WTC11 (cell line): Measurements from ENCODE around the gene ZDHHC16. TPM values are rescaled to one million over a fixed set of nuclear protein-coding genes. Genes with fewer than 3 reads are reported as not detected.

Experiments used
- ATAC-seq: fragments of 200-7000 bp; cut with Tn5 transposase; 2 replicates; pipeline ENCODE4 v1.10.0; 2021; ENCODE audit warnings: mild to moderate bottlenecking, moderate library complexity
- CTCF ChIA-PET: fragments of 300-600 bp; sonication (Branson Sonifier 250); formaldehyde crosslinking; loops from one replicate; lab custom pipeline; 2021; ENCODE audit warnings: antibody characterized with exemption; lab: Charles Lee
- POLR2A ChIA-PET: fragments of 350-600 bp; sonication (Branson Sonifier 250); formaldehyde crosslinking; loops from one replicate; lab custom pipeline; 2021; ENCODE audit warnings: antibody characterized with exemption; lab: Charles Lee
- DNase-seq: peaks from one replicate; pipeline ENCODE4 v3.0.0; 2021; ENCODE audit warnings: low spot score
- H3K27ac Mint-ChIP-seq: 2 replicates; pipeline ENCODE4 v1.8.0; 2021; ENCODE audit warnings: mixed read lengths
- H3K27me3 Mint-ChIP-seq: 2 replicates; pipeline ENCODE4 v1.8.0; 2021; ENCODE audit warnings: low read depth, mild to moderate bottlenecking, moderate library complexity, mixed read lengths
- H3K36me3 Mint-ChIP-seq: 2 replicates; pipeline ENCODE4 v1.8.0; 2021; ENCODE audit warnings: mixed read lengths
- H3K4me1 Mint-ChIP-seq: 2 replicates; pipeline ENCODE4 v1.8.0; 2022; ENCODE audit warnings: mixed read lengths
- H3K4me3 Mint-ChIP-seq: 2 replicates; pipeline ENCODE4 v1.8.0; 2021; ENCODE audit warnings: mild to moderate bottlenecking, moderate library complexity, mixed read lengths
- H3K9me3 Mint-ChIP-seq: 2 replicates; pipeline ENCODE4 v1.8.0; 2021; ENCODE audit warnings: mixed read lengths
- ATF1 ChIP-seq: sonication (generic); formaldehyde crosslinking; IDR thresholded peaks from 2 replicates; pipeline ENCODE4 v1.8.1; 2023; ENCODE audit warnings: mild to moderate bottlenecking, moderate library complexity, missing genetic modification reagents
- ELF4 ChIP-seq: sonication (generic); formaldehyde crosslinking; IDR thresholded peaks from 2 replicates; pipeline ENCODE4 v1.8.1; 2022; ENCODE audit warnings: low read depth, mild to moderate bottlenecking, moderate library complexity, missing genetic modification reagents
- FOXK1 ChIP-seq: sonication (generic); formaldehyde crosslinking; IDR thresholded peaks from 2 replicates; pipeline ENCODE4 v1.8.0; 2022; ENCODE audit warnings: mild to moderate bottlenecking, moderate library complexity, missing genetic modification reagents
- NFYB ChIP-seq: sonication (generic); formaldehyde crosslinking; conservative IDR thresholded peaks from 2 replicates; pipeline ENCODE4 v1.8.0; 2022; ENCODE audit warnings: low read depth, missing genetic modification reagents
- NR1H2 ChIP-seq: sonication (generic); formaldehyde crosslinking; IDR thresholded peaks from 2 replicates; pipeline ENCODE4 v1.9.0; 2021; ENCODE audit warnings: mild to moderate bottlenecking, moderate library complexity, missing genetic modification reagents
- OVOL2 ChIP-seq: fragments of 250-450 bp; sonication (Bioruptor Pico); IDR thresholded peaks from 2 replicates; pipeline ENCODE4 v1.9.0; 2021; ENCODE audit warnings: mild to moderate bottlenecking, borderline replicate concordance
- TCF7 ChIP-seq: sonication (generic); formaldehyde crosslinking; IDR thresholded peaks from 2 replicates; pipeline ENCODE4 v1.8.0; 2022; ENCODE audit warnings: mild to moderate bottlenecking, low read depth, missing genetic modification reagents, moderate library complexity
- ZNF219 ChIP-seq: sonication (generic); formaldehyde crosslinking; IDR thresholded peaks from 2 replicates; pipeline ENCODE4 v1.8.0; 2023; ENCODE audit warnings: missing genetic modification reagents, mild to moderate bottlenecking, borderline replicate concordance
- ZNF263 ChIP-seq: sonication (generic); formaldehyde crosslinking; IDR thresholded peaks from 2 replicates; pipeline ENCODE4 v1.8.1; 2022; ENCODE audit warnings: low read depth, mild to moderate bottlenecking, moderate library complexity, missing genetic modification reagents
- ZNF423 ChIP-seq: fragments of 250-450 bp; sonication (Bioruptor Pico); IDR thresholded peaks from 2 replicates; pipeline ENCODE4 v2.1.2; 2022; ENCODE audit warnings: mild to moderate bottlenecking, moderate library complexity
- ZNF671 ChIP-seq: fragments of 250-450 bp; sonication (Bioruptor Pico); IDR thresholded peaks from 2 replicates; pipeline ENCODE4 v1.8.0; 2021; ENCODE audit warnings: mild to moderate bottlenecking
- total RNA-seq: library from RNA; stranded (reverse); gene quantifications from 3 replicates; pipeline ENCODE4 v1.2.3, GENCODE V29; 2021
- TF ChIP-seq, protein P1 (sequence below): fragments of 250-450 bp; sonication (Bioruptor Pico); conservative IDR thresholded peaks from 2 replicates; pipeline ENCODE4 v1.9.0; 2021; ENCODE audit warnings: mild to moderate bottlenecking
- TF ChIP-seq, protein P2 (sequence below): sonication (generic); formaldehyde crosslinking; IDR thresholded peaks from 2 replicates; pipeline ENCODE4 v1.8.0; 2022; ENCODE audit warnings: mild to moderate bottlenecking, missing genetic modification reagents
- TF ChIP-seq, protein P3 (sequence below): fragments of 250-450 bp; sonication (Bioruptor Pico); IDR thresholded peaks from 2 replicates; pipeline ENCODE4 v1.9.0; 2021; ENCODE audit warnings: mild to moderate bottlenecking
- TF ChIP-seq, protein P4 (sequence below): fragments of 250-450 bp; sonication (Bioruptor Pico); IDR thresholded peaks from 2 replicates; pipeline ENCODE4 v1.9.0; 2021; ENCODE audit warnings: moderate library complexity, mild to moderate bottlenecking, inconsistent platforms, borderline replicate concordance
- TF ChIP-seq, protein P5 (sequence below): sonication (generic); formaldehyde crosslinking; IDR thresholded peaks from 2 replicates; pipeline ENCODE4 v1.8.1; 2022; ENCODE audit warnings: mild to moderate bottlenecking, missing genetic modification reagents, moderate library complexity, borderline replicate concordance

ZDHHC16 gene
- total RNA-seq, 1 experiment from 2014 or later: 44.4 TPM

DNA sequence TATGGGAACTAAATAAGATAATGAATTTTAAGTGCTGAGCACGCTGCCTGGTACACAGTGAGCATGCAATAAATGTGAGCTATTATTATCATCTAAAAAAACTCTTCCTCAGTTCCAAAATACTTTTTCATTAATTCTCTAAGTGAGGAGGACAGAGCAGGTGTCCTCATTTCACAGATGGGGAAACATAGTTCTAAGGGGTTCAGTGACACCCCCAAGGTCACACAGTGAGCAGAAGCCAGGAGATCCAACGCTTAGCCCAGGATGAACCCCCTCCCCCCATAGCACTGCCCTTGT lies 38.1 kb upstream of the ZDHHC16 start (continued):
- TF ChIP-seq, protein P1, sequence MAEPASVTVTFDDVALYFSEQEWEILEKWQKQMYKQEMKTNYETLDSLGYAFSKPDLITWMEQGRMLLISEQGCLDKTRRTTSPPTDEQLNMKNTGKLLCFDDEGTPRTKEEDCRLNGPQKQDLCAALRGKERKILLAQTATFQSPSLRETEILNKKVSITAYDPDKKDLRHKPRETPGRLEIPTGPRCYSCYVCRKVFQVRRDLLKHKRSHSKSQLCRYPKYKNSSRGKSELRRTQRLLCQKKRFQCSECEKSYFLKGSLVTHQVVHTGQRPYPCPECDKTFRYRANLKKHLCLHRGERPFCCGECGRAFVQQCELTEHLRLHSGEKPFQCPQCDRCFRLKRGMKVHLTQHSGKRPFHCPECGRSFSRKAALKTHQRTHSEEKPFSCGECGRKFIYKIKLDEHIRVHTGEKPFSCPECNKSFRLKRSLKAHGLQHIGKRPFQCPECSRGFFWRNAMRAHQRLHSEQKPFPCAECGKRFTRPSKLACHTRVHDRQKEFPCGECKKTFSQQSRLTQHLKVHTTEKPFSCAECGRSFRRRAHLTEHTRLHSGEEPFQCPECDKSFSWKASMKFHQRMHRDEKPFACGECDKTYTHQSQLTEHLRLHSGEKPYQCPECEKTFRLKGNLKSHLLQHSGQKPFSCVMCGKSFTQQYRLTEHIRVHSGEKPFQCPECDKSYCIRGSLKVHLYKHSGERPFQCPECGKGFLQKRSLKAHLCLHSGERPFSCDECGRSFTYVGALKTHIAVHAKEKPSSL (CRISPR knock-in tag): no peak
- no peak for TF ChIP-seq TCF7 (CRISPR knock-in tag)
- TF ChIP-seq ATF1 (CRISPR knock-in tag): no peak
- no peak for TF ChIP-seq NR1H2 (CRISPR knock-in tag)
- TF ChIP-seq, protein P2, sequence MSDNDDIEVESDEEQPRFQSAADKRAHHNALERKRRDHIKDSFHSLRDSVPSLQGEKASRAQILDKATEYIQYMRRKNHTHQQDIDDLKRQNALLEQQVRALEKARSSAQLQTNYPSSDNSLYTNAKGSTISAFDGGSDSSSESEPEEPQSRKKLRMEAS (CRISPR knock-in tag): no peak
- TF ChIP-seq ZNF423 (CRISPR knock-in tag): no peak
- no peak for TF ChIP-seq ZNF263 (CRISPR knock-in tag)

DNA sequence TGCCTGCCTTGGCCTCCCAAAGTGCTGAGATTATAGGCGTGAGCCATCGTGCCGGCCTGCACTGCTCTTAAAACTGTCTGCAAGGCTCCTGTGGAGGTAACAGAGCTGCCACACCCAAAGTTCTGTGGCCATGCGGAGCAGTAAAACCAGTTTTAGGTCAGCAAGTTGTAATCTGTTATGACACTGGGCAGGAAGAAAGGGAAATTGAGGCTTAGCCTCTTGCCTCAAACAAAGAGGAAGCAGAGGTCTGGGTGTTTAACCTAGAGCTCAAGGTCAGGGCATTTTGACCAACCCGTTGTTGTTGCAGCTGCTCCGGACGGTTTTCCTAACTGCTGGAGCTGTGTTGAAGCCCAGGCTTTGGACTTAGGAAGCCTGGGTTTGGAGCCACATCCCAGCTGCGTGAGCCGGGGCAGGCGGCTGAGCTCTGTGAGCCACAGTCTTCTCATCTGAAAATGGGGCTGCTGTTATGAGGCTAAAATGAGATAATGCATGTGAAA lies 37.4 kb upstream of the ZDHHC16 start:
- CTCF ChIA-PET: interaction anchor here (0.6 to 5.2 kb wide), 7 partner anchors 11 to 329 kb away, joined by 3 to 31 read pairs (median 4); no protein-coding TSS in a partner anchor

DNA sequence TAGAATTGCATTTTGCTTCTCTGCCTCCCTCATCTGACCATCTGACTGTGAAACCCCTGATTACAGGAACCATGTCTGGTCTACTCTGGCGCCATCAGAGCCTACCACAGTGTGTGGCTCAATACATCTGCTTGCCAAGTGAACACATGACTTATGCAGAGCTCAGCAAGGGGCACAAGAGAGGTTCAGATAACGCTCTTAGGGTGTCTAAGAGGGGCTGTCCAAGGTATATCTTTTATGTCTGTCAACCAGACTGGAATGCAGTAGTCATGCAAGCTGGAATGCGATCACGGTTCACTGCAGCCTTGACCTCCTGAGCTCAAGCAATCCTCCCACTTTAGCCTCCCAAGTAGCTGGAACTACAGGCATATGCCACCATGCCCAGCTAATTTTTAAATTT lies 34.6 kb upstream of the ZDHHC16 start:
- TF ChIP-seq, protein P3, sequence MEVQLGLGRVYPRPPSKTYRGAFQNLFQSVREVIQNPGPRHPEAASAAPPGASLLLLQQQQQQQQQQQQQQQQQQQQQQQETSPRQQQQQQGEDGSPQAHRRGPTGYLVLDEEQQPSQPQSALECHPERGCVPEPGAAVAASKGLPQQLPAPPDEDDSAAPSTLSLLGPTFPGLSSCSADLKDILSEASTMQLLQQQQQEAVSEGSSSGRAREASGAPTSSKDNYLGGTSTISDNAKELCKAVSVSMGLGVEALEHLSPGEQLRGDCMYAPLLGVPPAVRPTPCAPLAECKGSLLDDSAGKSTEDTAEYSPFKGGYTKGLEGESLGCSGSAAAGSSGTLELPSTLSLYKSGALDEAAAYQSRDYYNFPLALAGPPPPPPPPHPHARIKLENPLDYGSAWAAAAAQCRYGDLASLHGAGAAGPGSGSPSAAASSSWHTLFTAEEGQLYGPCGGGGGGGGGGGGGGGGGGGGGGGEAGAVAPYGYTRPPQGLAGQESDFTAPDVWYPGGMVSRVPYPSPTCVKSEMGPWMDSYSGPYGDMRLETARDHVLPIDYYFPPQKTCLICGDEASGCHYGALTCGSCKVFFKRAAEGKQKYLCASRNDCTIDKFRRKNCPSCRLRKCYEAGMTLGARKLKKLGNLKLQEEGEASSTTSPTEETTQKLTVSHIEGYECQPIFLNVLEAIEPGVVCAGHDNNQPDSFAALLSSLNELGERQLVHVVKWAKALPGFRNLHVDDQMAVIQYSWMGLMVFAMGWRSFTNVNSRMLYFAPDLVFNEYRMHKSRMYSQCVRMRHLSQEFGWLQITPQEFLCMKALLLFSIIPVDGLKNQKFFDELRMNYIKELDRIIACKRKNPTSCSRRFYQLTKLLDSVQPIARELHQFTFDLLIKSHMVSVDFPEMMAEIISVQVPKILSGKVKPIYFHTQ (CRISPR knock-in tag): no peak
- TF ChIP-seq NFYB (CRISPR knock-in tag) (no peak), FOXK1 (CRISPR knock-in tag) (no peak), OVOL2 (no peak)
- TF ChIP-seq, protein P4, sequence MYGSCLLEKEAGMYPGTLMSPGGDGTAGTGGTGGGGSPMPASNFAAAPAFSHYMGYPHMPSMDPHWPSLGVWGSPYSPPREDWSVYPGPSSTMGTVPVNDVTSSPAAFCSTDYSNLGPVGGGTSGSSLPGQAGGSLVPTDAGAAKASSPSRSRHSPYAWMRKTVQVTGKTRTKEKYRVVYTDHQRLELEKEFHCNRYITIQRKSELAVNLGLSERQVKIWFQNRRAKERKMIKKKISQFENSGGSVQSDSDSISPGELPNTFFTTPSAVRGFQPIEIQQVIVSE (CRISPR knock-in tag): no peak
- H3K36me3 Mint-ChIP-seq: no peaks in the 10 kb centered on the region
- H3K27me3 Mint-ChIP-seq: no peaks in the 10 kb centered on the region
- POLR2A ChIA-PET: interaction anchor here (0.7 kb wide), 1 partner anchor 881 kb away, joined by 5 read pairs; no protein-coding TSS in a partner anchor
- peaks cover 10% of the 10 kb centered on the region for H3K4me1 Mint-ChIP-seq
- ATAC-seq: no peak
- DNase-seq: no peak
- H3K4me3 Mint-ChIP-seq: no peak overlapping the region
- CTCF ChIA-PET: no interaction called here
- no peak overlapping the region for H3K27ac Mint-ChIP-seq
- no peaks in the 10 kb centered on the region for H3K9me3 Mint-ChIP-seq

More for the DNA sequence above, 37.4 kb upstream of the ZDHHC16 start:
- Mint-ChIP-seq H3K4me3 (no peak overlapping the region), H3K4me1 (peaks cover 3% of the 10 kb centered on the region), H3K36me3 (no peaks in the 10 kb centered on the region), H3K27ac (no peak overlapping the region), H3K9me3 (no peaks in the 10 kb centered on the region), H3K27me3 (no peaks in the 10 kb centered on the region)
- POLR2A ChIA-PET: interaction anchor here (0.5 kb wide), 1 partner anchor 21 kb away, joined by 6 read pairs; no protein-coding TSS in a partner anchor
- TF ChIP-seq, protein P5, sequence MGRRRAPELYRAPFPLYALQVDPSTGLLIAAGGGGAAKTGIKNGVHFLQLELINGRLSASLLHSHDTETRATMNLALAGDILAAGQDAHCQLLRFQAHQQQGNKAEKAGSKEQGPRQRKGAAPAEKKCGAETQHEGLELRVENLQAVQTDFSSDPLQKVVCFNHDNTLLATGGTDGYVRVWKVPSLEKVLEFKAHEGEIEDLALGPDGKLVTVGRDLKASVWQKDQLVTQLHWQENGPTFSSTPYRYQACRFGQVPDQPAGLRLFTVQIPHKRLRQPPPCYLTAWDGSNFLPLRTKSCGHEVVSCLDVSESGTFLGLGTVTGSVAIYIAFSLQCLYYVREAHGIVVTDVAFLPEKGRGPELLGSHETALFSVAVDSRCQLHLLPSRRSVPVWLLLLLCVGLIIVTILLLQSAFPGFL (CRISPR knock-in tag): no peak
- TF ChIP-seq ZNF671 (no peak), ELF4 (CRISPR knock-in tag) (no peak), ZNF219 (CRISPR knock-in tag) (no peak)
- ATAC-seq: no peak
- no peak for DNase-seq
